AG04449 (cell line): ENCODE measurements around the gene FAM217B.

Experiments
- CTCF ChIA-PET: fragments of 350-600 bp; formaldehyde crosslinking; extraction: SDS; loops from one replicate; lab custom pipeline; 2021; ENCODE audit warnings: antibody characterized with exemption; lab: Yijun Ruan, JAX
- POLR2A ChIA-PET: fragments of 400-600, 350-600 bp; formaldehyde crosslinking; extraction: SDS; loops from one replicate; lab custom pipeline; 2020; ENCODE audit warnings: antibody characterized with exemption, inconsistent platforms; lab: Yijun Ruan, JAX
- DNase-seq: peaks from one replicate; pipeline ENCODE4 v3.0.0-alpha.2; 2010; ENCODE audit warnings: low read depth, low spot score
- H3K4me3 ChIP-seq: 2 replicates; pipeline ENCODE4 v1.5.1; 2011; ENCODE audit warnings: low read depth, mild to moderate bottlenecking, control low read depth, low read length
- CTCF ChIP-seq: IDR thresholded peaks from one replicate; pipeline ENCODE4 v1.5.1; 2011; ENCODE audit warnings: mild to moderate bottlenecking, moderate library complexity, low read length, control low read depth, inconsistent platforms; ENCODE audit not compliant: insufficient read depth; ENCODE audit errors: missing control alignments

Gene FAM217B

GRCh38 chr20:59958123-59958522 is 17.9 kb downstream of the FAM217B start, which contains the start of gene CDH26:
CDH26 (plus strand) TSS chr20:59958423; CDS start chr20:59958727, 304 bp downstream.
- TF ChIP-seq CTCF = no peak
- POLR2A ChIA-PET = no interaction called here
- CTCF ChIA-PET = interaction anchor here (1.7 kb wide), 1 partner anchor 9 kb away, joined by 6 read pairs; no protein-coding TSS in a partner anchor
- no peak within 1 kb of the TSS for H3K4me3 ChIP-seq
- DNase-seq = no peak

- CTCF ChIA-PET = interaction anchor here (1.7 kb wide), 1 partner anchor 9 kb away, joined by 6 read pairs; no protein-coding TSS in a partner anchor
Observed at GRCh38 chr20:59958626-59959025, 18.4 kb downstream of the FAM217B start.

GRCh38 chr20:59961423-59961822 is 21.2 kb downstream of the FAM217B start:
- ChIA-PET POLR2A (no interaction called here), CTCF (interaction anchor here (1.0 to 2.2 kb wide), 2 partner anchors 27 to 30 kb away, joined by 3 to 7 read pairs; partner anchors contain the start of gene SYCP2)
- DNase-seq = no peak
- TF ChIP-seq CTCF = no peak
- H3K4me3 ChIP-seq = no peak overlapping the region

More at GRCh38 chr20:59958626-59959025, 18.4 kb downstream of the FAM217B start:
- H3K4me3 ChIP-seq = no peak overlapping the region
- no peak for DNase-seq
- POLR2A ChIA-PET = no interaction called here
- TF ChIP-seq CTCF = no peak

GRCh38 chr20:59962155-59962554 is 22.0 kb downstream of the FAM217B start:
- ChIA-PET POLR2A (no interaction called here), CTCF (no interaction called here)
- no peak for TF ChIP-seq CTCF
- no peak for DNase-seq
- H3K4me3 ChIP-seq = no peak overlapping the region

GRCh38 chr20:59966428-59966827 is 26.2 kb downstream of the FAM217B start:
- POLR2A ChIA-PET = no interaction called here
- no peak for DNase-seq
- CTCF ChIA-PET = no interaction called here
- TF ChIP-seq CTCF = no peak
- H3K4me3 ChIP-seq = no peak overlapping the region

GRCh38 chr20:59971428-59971827 is 31.2 kb downstream of the FAM217B start:
- POLR2A ChIA-PET = no interaction called here

More at GRCh38 chr20:59971428-59971827, 31.2 kb downstream of the FAM217B start:
- CTCF ChIA-PET = interaction anchor here (1.3 to 1.4 kb wide), 2 partner anchors 16 to 22 kb away, joined by 3 read pairs; no protein-coding TSS in a partner anchor
- DNase-seq = no peak
- TF ChIP-seq CTCF = no peak
- no peak overlapping the region for H3K4me3 ChIP-seq
